NB4 (cell line): Measurements from ENCODE around the gene PPP4R4.

Source experiments
- POLR2A ChIP-seq: IDR thresholded peaks from 2 replicates; pipeline ENCODE4 v1.6.1; 2011; ENCODE audit warnings: mild to moderate bottlenecking; ENCODE audit not compliant: insufficient read length; ENCODE audit errors: extremely low read depth
- TF ChIP-seq, protein P1 (sequence below): IDR thresholded peaks from one replicate; pipeline ENCODE4 v1.5.1; 2012; ENCODE audit warnings: low read depth, low read length

DNA sequence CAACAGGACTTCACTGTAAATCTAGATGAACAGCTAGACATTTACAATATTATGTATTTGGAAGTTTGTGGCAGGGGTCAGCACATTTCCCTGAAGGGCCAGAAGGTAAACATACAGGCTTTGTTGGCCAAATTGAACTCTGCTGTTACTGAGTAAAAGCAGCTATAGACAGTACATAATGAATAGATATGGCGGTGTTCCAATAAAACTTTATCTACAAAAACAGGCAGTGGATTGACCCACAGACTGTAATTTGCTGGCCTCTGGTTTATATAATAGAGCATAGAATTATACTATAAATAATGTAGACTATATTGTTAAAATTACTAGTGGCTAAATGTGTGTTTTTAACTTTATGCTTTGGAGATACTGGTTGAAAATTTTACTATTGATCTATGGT lies 93.2 kb downstream of the PPP4R4 start:
- TF ChIP-seq POLR2A, result no peak
- TF ChIP-seq, protein P1, sequence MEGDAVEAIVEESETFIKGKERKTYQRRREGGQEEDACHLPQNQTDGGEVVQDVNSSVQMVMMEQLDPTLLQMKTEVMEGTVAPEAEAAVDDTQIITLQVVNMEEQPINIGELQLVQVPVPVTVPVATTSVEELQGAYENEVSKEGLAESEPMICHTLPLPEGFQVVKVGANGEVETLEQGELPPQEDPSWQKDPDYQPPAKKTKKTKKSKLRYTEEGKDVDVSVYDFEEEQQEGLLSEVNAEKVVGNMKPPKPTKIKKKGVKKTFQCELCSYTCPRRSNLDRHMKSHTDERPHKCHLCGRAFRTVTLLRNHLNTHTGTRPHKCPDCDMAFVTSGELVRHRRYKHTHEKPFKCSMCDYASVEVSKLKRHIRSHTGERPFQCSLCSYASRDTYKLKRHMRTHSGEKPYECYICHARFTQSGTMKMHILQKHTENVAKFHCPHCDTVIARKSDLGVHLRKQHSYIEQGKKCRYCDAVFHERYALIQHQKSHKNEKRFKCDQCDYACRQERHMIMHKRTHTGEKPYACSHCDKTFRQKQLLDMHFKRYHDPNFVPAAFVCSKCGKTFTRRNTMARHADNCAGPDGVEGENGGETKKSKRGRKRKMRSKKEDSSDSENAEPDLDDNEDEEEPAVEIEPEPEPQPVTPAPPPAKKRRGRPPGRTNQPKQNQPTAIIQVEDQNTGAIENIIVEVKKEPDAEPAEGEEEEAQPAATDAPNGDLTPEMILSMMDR, result no peak
